Endothelial cell of hepatic sinusoid (primary cell): ENCODE results near the gene HUS1B.
"Not testable (repeated sequence)": the region's sequence is repeated elsewhere in the genome, so short reads cannot be mapped to it uniquely, and the experiment has no call there.

Source experiments
- in situ Hi-C: cut with HindIII; loops from 2 replicates; pipeline ENCODE4 v1.10.0; 2017; ENCODE audit warnings: low sequenced_read_pairs

Gene HUS1B

GRCh38 chr6:656460-657252 is at the start of gene HUS1B:
Gene HUS1B, minus strand, starts transcription at chr6:657100. Its CDS starts 156 bp downstream, at chr6:656944.
- in situ Hi-C loops, result no loop called here

- in situ Hi-C loops, result no loop called here
Measured at GRCh38 chr6:706146-706545, 49.2 kb upstream of the HUS1B start.

- in situ Hi-C loops, result no loop called here
Measured at GRCh38 chr6:705047-705446, 48.1 kb upstream of the HUS1B start.

- in situ Hi-C loops, result no loop called here
Measured at GRCh38 chr6:704046-704445, 47.1 kb upstream of the HUS1B start.

DNA sequence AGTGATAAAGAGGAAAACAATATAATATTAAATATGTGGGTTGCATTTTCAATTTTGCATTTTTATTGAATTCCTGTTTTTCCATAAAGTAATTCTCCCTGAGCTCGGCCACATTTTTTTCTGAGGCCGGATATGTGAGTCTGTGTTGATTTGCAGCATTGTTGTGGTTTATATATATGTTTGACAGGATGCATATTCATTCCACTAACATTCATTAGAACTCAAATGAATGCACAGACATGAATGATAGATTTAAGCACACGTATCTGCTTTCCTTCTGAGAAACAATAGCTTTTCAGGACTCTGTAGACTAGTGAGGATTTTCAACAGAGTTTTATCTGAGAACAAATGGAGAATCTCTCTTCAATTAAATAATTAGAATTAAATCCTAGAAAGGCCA is 46.7 kb upstream of the HUS1B start:
- in situ Hi-C loops, result no loop called here

DNA sequence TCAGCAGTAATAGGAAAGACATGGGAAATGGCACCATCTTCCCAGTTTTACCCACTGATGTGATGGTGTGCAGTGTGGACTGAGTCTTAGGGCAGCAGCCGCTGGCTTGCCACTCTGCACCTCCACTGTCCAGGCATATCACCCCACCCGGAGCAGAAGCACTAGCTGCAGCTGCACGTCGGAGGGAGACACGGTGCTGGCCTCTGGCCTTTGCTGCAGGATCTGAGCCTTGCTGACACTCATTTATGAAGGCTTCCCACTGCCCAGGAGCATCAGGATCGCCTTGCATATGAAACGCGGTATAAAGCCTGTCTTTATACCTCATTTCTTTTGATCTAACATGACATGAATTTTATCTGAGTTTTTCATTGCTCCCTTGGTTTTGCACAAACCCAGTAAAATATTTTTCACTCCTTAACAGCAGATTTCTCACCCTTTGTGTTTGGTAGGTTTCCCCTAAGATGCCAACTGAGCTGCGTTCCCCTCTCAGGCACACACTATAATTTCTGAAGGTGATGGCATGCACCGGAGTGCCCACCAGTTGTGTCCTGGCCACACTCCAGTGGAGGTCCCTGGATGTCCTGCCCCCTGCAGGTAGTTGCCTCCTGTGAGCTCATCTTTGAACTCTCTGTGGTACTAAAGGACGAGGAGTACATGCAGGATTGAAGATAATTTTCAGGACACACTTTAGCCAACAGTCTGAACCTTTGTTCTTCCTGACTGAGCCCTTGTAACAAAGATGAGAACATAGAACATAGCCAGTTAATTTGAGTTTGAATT is 45.0 kb upstream of the HUS1B start:
- in situ Hi-C loops, result no loop called here

DNA sequence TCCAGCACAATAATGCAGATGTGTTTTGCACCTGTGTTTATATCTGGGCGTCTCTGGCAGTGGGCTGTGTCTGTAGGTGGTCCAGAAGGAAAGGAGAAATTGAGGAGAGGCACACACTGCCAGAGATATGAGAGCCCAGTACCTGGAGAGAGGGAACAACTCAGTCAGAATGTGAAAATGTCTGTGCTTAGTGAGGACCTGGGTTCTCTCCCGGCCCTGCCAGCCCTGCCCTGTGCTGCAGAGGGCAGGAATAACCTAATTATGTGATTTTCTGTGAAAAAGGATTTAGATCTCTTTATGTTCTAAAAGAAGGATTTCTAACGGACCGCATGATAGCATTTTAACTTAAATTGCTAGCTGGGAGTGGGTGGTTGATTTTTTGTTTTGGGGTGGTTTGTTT is 44.3 kb upstream of the HUS1B start:
- in situ Hi-C loops, result no loop called here

- in situ Hi-C loops, result no loop called here
Measured at GRCh38 chr6:700490-700889, 43.6 kb upstream of the HUS1B start.

GRCh38 chr6:699319-699718 is 42.4 kb upstream of the HUS1B start:
- in situ Hi-C loops, result no loop called here

- in situ Hi-C loops, result not testable (repeated sequence)
Measured at GRCh38 chr6:694431-695126, 37.7 kb upstream of the HUS1B start.

GRCh38 chr6:693723-694009 is 36.8 kb upstream of the HUS1B start:
- in situ Hi-C loops, result no loop called here

DNA sequence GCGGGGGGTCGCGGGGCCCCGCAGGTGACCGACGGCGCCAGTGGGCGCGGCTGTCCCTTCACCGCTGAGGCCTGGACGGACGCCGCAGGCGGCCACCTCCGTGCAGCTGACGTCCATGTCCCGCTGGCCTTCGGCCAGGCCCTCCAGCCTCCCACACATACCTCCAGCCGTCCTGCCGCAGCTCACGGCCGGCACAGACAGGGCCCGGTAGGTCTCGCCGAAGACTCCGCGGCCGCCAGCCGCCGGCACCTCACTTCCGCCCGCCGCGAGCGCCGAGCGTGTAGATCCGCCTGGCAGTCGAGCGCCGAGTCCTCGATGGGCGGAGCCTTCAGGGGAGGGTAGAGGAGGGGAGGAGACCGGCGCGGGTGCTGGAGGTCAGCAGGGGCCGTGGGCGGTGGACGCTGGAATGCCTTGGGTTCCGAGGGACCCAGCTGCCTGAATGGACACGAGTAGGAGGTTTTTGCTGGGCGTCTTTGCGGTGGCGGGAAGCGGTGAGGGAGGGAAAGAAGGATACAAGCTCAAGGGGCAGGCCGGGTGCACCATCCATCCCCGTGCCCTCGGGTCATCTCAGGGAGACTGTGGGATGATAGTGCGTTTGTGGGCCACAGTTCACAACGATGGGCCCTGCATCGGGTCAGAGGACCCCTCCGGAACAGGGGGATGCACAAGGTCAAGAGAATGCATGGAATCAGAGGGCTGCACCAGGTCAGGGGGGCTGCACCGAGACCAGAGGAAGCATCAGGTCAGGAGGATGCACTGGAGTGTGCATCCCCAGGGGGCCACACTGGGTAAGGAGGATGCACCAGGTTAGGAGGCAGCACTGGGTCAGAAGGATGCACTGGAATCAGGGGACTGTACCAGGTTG is 36.2 kb upstream of the HUS1B start, which contains the start of gene EXOC2:
TSS of gene EXOC2 (minus strand) at position 282 of the 865 bp plus-strand sequence. CDS start 55,321 bp downstream, outside the sequence.
- in situ Hi-C loops, result no loop called here

- in situ Hi-C loops, result no loop called here
Measured at GRCh38 chr6:692356-692851, 35.5 kb upstream of the HUS1B start.

DNA sequence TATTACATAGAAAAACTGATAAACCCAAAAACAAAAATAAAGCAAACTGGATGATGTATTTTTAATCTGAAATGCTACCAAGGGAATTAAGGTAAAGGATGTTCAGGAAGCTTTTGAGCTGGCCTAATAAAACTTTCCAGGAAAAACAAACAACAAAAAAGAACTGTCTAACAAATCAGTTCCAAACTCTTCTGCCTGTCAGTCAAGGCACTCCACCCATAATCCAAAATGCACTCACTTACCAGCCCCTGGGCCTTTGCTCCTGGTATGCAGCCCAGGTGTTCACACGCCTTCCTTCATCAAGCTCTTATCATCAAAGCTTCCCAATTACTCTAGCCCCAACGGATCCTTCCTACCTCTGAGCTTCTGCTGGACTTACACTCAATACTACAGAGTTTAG is 32.3 kb upstream of the HUS1B start:
- in situ Hi-C loops, result no loop called here

GRCh38 chr6:686497-686896 is 29.6 kb upstream of the HUS1B start:
- in situ Hi-C loops, result no loop called here

GRCh38 chr6:684831-685636 is 28.1 kb upstream of the HUS1B start:
- in situ Hi-C loops, result loop anchor here (5.0 kb wide), 1 partner anchor 53 kb away; no protein-coding TSS in a partner anchor

DNA sequence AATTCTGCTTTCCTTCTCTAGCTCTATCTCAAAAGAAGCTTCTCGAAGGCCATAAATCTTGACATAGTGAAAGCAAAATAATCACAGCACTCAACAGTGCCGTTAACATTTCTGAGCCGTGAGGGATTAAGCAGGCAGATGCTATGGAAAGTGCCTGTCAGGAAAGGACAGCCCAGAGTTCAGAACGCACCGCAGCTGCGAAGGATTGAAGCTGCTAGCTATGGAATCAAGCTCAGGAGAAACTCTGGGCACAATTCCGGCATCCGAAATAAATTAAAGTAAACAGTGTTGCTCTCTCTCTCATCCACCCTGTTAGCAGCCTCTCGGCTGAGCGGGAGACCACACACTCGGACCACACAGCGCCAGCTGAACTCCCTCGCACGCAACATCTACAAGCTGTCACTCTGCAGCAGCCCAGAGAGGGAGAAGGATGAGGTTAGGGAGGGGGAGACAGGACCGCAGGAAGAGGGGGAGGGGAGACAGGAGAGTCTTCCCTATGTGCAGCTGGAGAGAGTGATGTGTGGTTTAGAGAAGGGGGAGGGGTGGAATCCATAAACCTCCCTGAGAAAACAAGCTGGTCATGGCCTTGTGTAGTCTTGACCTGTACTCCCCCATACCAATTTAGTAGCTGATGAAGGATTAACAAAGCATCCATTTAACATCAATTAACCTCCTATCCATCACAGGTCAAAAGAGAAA is 27.0 kb upstream of the HUS1B start:
- in situ Hi-C loops, result loop anchor here (5.0 kb wide), 1 partner anchor 52 kb away; no protein-coding TSS in a partner anchor

DNA sequence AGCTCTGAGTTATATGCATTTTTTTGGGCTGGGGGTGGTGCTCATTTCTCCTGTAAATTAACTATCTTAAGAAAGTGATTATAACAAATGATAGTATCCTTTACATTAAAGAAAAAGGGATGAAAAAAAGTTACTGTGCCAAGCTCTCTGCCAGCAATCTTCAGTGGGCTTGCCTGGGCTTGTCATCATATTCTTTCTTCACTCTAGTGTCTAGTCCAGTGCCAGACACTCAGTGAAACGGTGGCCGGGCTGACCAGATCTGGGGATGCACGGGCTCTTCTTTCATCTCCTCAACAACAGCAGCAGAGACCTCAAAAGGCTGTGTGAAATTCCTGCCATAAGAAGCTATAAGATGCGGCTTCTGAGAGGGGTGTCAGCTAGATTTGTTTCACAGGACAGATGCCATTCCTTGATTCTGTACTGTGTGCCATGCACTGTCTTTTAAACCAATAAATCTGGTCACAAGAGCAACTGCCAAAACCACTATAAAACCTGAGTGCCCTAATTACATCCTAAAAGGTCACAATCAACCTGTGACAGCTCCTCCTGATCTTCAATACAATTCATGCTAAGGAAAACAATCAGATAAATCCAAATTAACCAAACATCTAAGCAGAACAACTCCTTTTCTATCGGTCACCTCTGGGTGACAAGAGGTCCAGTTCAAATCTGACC is 23.9 kb upstream of the HUS1B start:
- in situ Hi-C loops, result loop anchor here (5.0 kb wide), 1 partner anchor 49 kb away; no protein-coding TSS in a partner anchor
